NCI-H748 (cell line): ENCODE results near the gene FAM120A.

Source experiments
- DNase-seq: peaks from one replicate; lab custom pipeline; 2025; ENCODE audit not compliant: unreplicated experiment; lab: John Stamatoyannopoulos, UW

FAM120A gene

GRCh38 chr9:93546356-93546755 is 94.9 kb downstream of the FAM120A start:
- no peak for DNase-seq

- no peak for DNase-seq
Observed at GRCh38 chr9:93549611-93550010, 98.1 kb downstream of the FAM120A start.

- no peak for DNase-seq
Observed at GRCh38 chr9:93552923-93553322, 101.4 kb downstream of the FAM120A start.

- no peak for DNase-seq
Observed at GRCh38 chr9:93555370-93555769, 103.9 kb downstream of the FAM120A start.

DNA sequence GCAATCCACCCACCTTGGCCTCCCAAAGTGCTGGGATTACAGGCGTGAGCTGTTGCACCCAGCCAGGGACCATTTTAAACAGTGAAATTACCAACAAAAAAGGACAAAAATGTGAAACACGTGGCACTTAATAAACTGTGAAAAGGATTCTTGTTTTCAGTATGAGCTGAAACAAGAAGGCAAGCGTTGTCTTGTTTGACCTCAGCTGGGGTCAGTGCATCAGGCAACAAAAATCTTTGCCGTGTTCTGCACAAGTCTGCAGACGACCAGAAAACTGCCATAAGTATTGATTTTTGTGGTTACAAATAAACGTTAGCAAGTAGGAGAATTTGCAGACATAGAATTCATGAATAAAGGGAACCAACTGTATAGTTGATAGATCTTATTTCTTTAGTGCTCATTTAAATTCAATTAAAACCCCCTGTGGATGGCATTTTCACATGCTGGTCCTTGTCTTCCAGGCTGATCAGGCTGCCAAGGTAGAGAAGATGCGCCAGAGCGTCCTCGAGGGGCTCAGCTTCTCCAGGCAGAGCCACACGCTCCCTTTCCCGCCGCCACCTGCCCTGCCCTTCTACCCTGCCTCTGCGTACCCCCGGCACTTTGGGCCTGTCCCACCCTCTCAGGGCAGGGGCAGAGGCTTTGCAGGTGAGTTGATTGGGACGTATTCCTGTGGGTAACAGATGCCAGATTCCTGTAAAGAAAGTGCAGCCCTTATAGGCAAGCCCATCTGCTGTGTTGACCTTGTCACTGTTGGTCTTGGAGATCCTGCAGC is 106.1 kb downstream of the FAM120A start:
- no peak for DNase-seq

DNA sequence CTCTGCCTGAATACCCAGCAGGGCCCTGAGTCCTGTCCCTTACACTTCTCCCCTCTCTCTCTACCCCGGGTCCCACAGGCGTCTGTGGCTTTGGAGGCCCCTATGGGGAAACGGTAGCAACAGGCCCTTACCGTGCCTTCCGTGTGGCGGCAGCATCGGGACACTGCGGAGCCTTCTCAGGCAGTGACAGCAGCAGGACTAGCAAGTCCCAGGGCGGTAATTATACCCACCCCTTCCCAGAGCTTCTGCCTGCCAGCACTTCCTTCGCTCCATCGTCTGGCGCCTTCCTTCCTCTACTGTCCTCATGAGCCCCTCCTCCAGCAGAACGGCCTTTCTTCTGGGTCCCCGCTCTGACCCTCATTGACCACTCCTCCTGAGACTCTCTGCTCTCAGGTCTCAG is 107.0 kb downstream of the FAM120A start:
- no peak for DNase-seq

DNA sequence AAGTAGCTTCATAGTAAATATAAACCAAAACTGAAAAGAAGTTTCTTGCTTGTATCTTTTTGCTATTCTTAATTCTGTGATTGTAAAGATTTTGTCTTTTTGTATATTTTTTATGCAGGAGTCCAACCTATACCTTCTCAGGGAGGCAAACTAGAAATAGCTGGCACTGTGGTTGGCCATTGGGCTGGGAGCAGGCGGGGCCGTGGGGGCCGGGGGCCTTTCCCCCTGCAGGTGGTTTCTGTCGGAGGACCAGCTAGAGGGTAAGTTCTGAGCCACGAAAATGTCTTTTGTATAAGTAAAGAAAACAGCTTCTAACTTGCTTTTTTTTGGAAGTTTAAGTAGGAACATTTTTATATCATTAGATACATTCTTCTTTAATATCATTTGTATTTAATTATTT is 109.5 kb downstream of the FAM120A start:
- DNase-seq = no peak

DNA sequence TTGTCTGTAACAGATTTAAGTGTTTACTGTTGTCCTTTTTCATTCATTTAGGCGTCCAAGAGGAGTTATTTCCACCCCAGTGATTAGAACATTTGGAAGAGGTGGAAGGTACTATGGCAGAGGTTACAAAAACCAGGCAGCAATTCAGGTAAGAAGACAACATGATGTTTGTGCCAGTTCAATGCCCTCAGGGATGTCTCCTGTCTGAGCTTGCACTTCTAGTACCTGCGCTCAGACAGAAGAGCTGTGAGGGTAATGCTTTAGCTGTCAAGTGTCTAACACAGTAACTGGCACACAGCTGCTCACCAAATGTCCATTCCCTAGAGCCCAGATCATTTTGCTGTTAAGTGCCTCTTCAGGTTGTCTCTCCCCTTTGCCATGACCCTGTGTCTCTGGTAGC is 110.7 kb downstream of the FAM120A start:
- DNase-seq = no peak

- DNase-seq = no peak
Observed at GRCh38 chr9:93565089-93565488, 113.6 kb downstream of the FAM120A start.

GRCh38 chr9:93566408-93567270 is 115.2 kb downstream of the FAM120A start:
- peak; percentile 97 for DNase-seq

- peak; percentile 32 for DNase-seq
Observed at GRCh38 chr9:93567271-93567959, 115.9 kb downstream of the FAM120A start.

- DNase-seq = no peak
Observed at GRCh38 chr9:93568169-93568568, 116.7 kb downstream of the FAM120A start.

DNA sequence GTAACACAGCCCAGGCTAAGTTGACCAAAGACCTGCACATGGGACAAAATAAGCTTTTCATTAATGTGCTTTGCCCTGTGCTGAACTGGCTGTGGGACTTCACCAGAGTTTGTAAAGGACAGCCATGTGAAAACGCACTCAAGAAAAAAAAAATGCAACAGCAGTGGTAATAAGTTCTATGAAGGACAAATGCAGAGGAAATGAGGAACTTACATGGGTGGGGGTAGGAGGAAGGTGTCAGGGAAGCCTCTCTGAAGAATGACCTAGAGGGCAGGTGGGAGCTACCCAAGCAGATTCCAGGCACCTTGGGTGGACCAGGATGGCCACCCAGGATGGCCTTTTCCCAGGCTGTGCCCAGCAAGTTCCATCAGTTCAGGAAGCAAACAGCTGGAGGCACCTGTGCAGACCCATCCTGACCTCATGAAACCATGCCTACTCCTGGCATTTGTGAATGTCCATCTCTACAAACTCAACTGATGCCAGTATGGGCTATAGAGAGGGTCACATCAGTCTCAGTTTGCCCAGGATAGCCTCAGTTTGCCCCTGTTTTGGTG is 118.2 kb downstream of the FAM120A start:
- DNase-seq = no peak

DNA sequence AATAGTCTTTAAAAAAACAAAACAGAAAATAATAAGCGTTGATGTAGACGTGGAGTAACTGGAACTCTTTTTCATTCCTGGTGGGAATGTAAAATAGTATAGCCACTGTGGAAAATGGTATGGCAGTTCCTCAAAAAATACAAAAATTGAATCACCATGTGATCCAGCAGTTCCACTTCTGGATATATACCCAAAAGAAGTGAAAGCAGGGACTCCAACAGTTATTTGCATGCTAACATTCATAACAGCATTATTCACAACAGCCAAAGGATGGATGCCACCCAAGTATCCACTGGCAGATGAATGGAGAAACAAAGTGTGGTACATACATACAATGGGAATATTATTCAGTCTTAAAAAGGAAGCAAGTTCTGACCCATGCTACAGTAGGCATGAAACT is 120.7 kb downstream of the FAM120A start:
- no peak for DNase-seq

GRCh38 chr9:93572636-93573515 is 121.4 kb downstream of the FAM120A start:
- no peak for DNase-seq

DNA sequence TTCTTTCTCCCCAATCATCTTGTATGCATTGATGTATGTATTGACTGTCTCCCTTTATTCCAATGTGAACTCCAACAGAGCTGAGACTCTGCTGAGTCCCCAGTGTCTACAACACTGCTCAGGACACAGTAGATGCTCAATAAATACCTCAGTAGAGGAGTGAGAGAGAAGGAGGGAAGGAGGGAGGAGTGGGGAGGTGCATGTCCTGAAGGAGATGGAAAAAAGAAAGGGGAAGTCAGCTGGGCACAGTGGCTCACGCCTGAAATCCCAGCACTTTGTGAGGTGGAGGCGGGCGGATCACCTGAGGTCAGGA is 122.0 kb downstream of the FAM120A start:
- DNase-seq = no peak

- DNase-seq = no peak
Observed at GRCh38 chr9:93574091-93574899, 122.8 kb downstream of the FAM120A start.

DNA sequence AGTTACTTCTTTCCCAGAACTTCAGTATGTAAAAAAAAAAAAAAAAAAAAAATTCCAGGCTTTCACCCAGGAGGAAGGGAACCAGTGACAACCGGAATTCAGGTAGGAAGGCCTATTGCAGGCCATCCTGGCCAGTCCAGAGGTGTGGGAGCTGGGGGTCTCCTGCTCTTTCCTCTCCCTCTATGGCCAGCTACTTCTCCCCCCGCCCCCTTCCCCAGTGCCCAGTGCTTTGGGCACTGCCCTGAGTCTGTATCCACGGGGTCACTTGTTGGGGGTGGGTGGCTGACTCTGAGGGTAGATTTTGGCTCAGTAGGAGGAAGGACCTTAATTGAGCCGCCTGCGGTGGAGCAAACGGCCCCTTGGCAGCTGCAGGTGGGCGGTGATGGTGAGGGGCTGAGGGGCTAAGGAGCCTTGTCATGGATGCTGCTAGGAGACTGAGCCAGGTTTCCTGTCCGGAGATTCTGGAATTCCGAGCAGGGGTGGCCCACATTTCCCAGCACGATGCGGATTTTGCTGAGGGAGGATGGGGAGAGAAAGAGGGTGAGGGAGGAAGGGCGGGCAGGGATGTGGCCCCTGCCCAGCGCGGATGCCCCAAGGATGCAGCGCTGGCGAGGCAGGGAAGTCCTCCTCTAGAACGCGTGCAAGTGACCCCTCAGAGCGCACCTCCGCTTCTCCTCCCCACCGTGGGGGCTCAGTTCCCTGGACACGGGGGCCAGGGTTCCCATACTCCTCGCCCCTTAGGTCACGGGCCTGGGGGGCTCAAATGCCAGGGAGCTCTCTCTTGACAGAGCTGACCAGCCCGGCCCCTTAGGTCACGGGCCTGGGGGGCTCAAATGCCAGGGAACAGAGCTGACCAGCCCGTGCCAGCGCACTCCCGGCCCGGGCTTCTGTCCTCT is 123.7 kb downstream of the FAM120A start:
- peak; percentile 17 for DNase-seq

DNA sequence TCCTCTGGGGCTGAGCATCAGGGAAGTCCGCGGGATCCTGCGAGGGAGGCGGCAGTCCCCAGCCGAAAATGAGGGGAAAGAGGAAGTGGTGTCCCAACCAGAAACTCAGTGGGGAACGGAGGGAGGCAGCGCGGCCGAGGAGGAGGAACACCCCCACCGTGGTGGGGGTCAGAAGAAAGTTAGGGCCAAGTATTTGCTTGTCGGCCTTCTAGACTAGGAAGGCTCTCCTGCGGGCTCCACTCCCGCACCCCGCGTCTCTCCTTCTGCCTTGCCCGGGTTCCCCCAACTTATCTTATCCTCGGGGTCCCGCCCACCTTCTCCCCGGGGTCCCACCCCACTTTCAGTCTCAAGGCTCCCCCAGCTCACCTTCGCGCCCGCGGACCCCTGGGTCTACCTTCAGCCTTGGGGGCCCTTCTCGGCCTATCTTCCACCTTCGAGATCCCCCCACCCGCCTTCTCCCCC is 124.3 kb downstream of the FAM120A start:
- peak; percentile 52 for DNase-seq
